GM12874 (cell line): ENCODE data around the gene OSBPL8.

Source experiments
- TF ChIP-seq, protein P1 (sequence below): IDR thresholded peaks from 2 replicates; pipeline ENCODE4 v1.5.1; 2011; ENCODE audit warnings: low read depth, mild to moderate bottlenecking, control low read depth, low read length, moderate library complexity; ENCODE audit not compliant: insufficient read depth

Gene OSBPL8

GRCh38 chr12:76520348-76520747 lies 39.2 kb downstream of the OSBPL8 start:
- TF ChIP-seq, protein P1, sequence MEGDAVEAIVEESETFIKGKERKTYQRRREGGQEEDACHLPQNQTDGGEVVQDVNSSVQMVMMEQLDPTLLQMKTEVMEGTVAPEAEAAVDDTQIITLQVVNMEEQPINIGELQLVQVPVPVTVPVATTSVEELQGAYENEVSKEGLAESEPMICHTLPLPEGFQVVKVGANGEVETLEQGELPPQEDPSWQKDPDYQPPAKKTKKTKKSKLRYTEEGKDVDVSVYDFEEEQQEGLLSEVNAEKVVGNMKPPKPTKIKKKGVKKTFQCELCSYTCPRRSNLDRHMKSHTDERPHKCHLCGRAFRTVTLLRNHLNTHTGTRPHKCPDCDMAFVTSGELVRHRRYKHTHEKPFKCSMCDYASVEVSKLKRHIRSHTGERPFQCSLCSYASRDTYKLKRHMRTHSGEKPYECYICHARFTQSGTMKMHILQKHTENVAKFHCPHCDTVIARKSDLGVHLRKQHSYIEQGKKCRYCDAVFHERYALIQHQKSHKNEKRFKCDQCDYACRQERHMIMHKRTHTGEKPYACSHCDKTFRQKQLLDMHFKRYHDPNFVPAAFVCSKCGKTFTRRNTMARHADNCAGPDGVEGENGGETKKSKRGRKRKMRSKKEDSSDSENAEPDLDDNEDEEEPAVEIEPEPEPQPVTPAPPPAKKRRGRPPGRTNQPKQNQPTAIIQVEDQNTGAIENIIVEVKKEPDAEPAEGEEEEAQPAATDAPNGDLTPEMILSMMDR = no peak

- TF ChIP-seq, protein P1 = no peak
Observed at GRCh38 chr12:76519538-76519937, 40.0 kb downstream of the OSBPL8 start.

GRCh38 chr12:76518699-76519098 lies 40.9 kb downstream of the OSBPL8 start:
- TF ChIP-seq, protein P1 = no peak

- TF ChIP-seq, protein P1 = no peak
Observed at GRCh38 chr12:76515271-76515670, 44.3 kb downstream of the OSBPL8 start.

GRCh38 chr12:76508128-76508980 lies 51.2 kb downstream of the OSBPL8 start:
- TF ChIP-seq, protein P1 = no peak

DNA sequence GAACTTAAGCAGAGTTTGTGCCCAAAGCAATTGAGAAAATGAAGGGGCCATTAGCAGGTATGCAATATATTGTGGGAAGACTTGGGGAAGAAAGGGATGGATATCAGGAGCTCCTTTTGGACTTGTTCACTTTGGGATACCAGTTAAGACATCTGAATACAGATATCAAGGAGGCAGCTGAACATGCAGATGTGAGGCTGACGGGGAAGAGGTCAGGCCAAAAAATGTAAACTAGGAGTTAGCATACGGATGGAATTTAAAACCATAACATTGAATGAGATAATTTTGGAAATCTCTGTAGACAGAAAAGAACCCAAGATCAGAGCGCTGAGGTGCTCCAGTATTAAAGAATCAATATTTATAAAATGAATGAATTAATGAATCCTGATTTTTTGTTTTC lies 53.4 kb downstream of the OSBPL8 start:
- TF ChIP-seq, protein P1 = no peak

DNA sequence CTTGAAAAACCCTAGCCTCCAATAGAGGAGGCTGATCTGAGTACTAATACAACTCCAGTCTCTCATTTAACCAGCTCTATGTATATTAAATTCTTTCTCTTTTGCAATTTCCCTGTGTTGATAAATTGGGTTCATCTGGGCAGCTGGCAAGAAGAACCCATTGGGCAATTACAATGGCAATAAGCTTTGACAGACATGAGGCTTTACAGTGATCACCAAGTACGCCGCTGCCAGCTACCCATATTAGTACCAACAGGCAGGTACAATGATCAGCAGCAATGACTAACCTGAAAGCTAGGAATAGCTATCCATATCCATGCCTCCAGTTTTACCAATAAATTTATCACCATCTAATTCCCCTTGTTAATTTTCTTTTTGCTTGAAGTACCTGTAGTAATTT lies 54.5 kb downstream of the OSBPL8 start:
- TF ChIP-seq, protein P1 = no peak
